SKM-1 treated with dmso at 0.1 percent for 144 hours (cell line): ENCODE results near the gene GFPT2.

Source experiments
- DNase-seq: peaks from one replicate; lab custom pipeline; 2025; ENCODE audit not compliant: unreplicated experiment; lab: John Stamatoyannopoulos, UW

GFPT2 gene

GRCh38 chr5:180352116-180353047 lies 754 bp downstream of the GFPT2 start:
- DNase-seq, result no peak

- no peak for DNase-seq
These were observed 2.2 kb downstream of the GFPT2 start for GRCh38 chr5:180350711-180351465.

GRCh38 chr5:180350296-180350695 lies 2.8 kb downstream of the GFPT2 start:
- no peak for DNase-seq

GRCh38 chr5:180349391-180349790 lies 3.7 kb downstream of the GFPT2 start:
- no peak for DNase-seq

GRCh38 chr5:180348336-180348735 lies 4.8 kb downstream of the GFPT2 start:
- DNase-seq, result no peak

GRCh38 chr5:180347702-180348101 lies 5.4 kb downstream of the GFPT2 start:
- no peak for DNase-seq

GRCh38 chr5:180346358-180346757 lies 6.8 kb downstream of the GFPT2 start:
- no peak for DNase-seq

- DNase-seq, result no peak
These were observed 7.4 kb downstream of the GFPT2 start for GRCh38 chr5:180345781-180346180.

GRCh38 chr5:180345186-180345585 lies 8.0 kb downstream of the GFPT2 start:
- no peak for DNase-seq

- no peak for DNase-seq
These were observed 8.5 kb downstream of the GFPT2 start for GRCh38 chr5:180344696-180344999.

- DNase-seq, result no peak
These were observed 9.1 kb downstream of the GFPT2 start for GRCh38 chr5:180343831-180344695.

GRCh38 chr5:180343110-180343830 lies 9.9 kb downstream of the GFPT2 start:
- DNase-seq, result no peak

GRCh38 chr5:180341595-180341994 lies 11.5 kb downstream of the GFPT2 start:
- DNase-seq, result no peak

GRCh38 chr5:180340856-180341255 lies 12.3 kb downstream of the GFPT2 start:
- DNase-seq, result no peak

- no peak for DNase-seq
These were observed 13.5 kb downstream of the GFPT2 start for GRCh38 chr5:180339583-180340183.

- no peak for DNase-seq
These were observed 15.0 kb downstream of the GFPT2 start for GRCh38 chr5:180338001-180338707.

- no peak for DNase-seq
These were observed 16.7 kb downstream of the GFPT2 start for GRCh38 chr5:180336234-180337020.

- DNase-seq, result no peak
These were observed 17.4 kb downstream of the GFPT2 start for GRCh38 chr5:180335614-180336233.
